GM18858 (cell line): ENCODE measurements around the gene FRMPD4.

ENCODE experiments used
- ATAC-seq: cut with Tn5 transposase; IDR thresholded peaks from one replicate; pipeline ENCODE4 v1.9.1; 2021; ENCODE audit not compliant: unreplicated experiment

Gene FRMPD4

DNA sequence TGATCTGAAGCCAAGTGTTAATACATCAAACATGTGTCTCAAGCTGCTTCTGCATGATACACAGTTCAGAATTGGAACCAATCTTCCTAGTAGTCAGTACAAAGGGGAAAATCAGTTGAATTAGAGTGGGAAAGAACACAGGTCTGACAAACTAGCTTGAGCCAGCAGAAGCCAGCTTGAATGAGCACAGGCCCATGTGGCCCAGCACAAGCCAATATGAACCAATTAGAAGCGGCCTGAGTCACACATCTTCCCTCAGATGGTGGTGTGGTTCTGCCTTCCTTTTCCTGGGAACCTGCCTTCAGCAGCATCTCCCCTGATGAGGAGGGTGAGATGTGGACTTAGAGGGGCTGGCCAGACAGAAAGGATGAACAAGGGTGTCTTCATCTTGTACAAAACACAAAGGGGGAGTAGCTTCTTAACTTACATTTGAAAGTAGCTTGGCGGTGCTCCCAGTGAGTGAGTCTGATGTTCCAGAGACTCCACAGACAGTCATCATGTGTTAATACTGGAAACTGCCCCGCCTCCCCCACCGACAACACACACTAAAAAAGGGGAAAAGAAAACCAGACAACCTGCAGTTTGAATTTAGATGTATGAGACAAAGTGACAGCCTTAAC is 72.0 kb downstream of the FRMPD4 start:
- ATAC-seq: no peak

- no peak for ATAC-seq
Measured at GRCh38 chrX:12210971-12211370, 72.7 kb downstream of the FRMPD4 start.

GRCh38 chrX:12223650-12224049 is 85.4 kb downstream of the FRMPD4 start:
- ATAC-seq: no peak

GRCh38 chrX:12225107-12225506 is 86.8 kb downstream of the FRMPD4 start:
- ATAC-seq: no peak

DNA sequence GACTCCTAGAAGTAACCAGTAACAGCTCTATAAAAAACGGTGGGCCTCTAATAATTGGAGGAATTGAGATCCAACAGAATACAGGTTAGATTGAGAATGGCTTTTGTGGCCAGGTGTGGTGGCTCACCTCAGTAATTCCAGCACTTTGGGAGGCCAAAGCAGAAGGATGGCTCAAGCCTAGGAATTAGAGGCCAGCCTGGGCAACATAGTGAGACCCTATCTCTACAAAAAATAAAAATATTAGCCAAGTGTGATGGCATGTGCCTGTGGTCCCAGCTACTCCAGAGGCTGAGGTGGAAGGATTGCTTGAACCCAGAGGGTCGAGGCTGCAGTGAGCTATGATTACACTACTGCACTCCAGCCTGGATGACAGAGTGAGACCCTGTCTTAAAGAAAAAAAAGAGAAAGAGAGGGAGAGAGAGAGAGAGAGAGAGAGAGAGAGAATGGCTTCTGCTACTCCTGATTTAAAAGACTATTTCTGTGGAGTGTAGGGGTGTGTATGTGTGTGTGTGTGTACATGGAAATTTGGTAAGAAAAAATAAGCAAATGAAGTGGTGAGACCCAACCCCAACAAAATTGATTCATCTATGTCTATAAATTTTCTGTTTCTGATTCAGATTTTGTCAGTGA is 89.3 kb downstream of the FRMPD4 start:
- ATAC-seq: no peak

- ATAC-seq: no peak
Measured at GRCh38 chrX:12228862-12229261, 90.6 kb downstream of the FRMPD4 start.

- ATAC-seq: no peak
Measured at GRCh38 chrX:12229986-12230385, 91.7 kb downstream of the FRMPD4 start.

GRCh38 chrX:12234534-12235329 is 96.5 kb downstream of the FRMPD4 start:
- ATAC-seq: no peak

GRCh38 chrX:12236156-12236555 is 97.9 kb downstream of the FRMPD4 start:
- no peak for ATAC-seq

- no peak for ATAC-seq
Measured at GRCh38 chrX:12237131-12237530, 98.9 kb downstream of the FRMPD4 start.

DNA sequence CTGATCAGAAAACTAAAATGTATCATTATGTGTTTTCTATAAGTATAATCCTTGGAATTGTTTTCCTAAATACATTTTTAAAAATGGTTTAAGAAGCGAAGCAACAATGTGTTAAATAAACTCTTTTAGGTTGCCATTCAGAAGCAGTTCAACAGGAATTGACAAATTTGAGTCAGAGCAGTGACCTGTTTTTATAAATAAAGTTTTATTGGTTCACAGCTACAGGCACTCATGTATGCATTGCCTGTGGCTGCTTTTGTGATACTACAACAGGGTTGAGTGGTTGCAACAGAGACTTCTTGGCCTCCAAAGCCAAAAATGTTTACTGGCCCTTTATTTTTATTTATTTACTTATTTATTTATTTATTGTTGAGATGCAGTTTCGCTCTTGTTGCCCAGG is 99.5 kb downstream of the FRMPD4 start:
- no peak for ATAC-seq

DNA sequence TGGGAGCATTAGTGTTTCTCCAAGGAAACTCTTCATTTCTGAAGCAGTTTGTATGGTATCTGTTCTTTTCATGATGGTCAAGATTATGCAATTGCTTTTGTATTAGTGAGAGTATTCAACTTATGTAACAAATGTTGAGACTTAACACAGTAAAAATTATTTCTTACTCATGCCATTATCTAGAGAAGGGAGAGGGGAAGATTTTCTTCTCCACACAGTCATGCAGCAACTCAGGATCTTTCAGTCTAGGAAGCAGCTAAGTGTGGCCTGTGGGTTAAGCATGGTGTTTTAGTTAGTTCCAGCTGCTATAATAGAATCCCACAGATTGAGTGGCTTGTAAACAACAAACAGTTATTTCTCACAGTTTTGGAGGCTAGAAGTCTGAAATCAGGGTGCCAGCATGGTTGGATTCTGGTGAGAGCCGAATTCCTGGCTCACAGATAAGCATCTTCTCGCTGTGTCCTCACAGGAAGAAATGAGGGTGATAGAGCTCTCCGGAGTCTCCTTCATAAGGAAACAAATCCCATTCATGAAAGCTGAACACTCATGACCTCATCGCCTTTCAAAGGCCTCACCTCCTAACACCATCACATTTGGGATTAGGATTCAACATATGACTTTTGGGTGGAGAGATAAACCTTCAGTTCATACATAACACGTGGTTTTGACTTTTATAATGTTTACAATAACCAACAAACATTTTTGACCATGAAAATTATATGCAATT is 101.2 kb downstream of the FRMPD4 start:
- no peak for ATAC-seq

DNA sequence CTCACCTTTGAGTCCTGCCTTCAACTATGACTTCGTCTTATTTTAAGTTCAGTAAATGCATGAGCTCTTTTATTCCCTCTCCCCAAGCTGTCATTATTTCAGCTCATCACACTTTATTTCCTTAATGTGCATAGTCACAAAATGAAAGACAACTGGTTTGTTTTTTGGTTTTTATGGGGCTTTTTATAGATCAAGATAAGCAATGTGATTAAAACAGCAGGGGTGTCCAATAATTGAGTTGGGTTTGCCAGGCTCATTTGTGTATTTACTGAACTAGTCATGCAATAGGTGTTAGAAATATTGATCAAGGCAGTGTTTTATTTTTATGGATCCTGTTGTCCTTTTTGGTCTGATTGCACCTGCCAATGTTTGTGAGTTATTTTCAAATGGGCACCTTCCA is 102.2 kb downstream of the FRMPD4 start:
- ATAC-seq: no peak

DNA sequence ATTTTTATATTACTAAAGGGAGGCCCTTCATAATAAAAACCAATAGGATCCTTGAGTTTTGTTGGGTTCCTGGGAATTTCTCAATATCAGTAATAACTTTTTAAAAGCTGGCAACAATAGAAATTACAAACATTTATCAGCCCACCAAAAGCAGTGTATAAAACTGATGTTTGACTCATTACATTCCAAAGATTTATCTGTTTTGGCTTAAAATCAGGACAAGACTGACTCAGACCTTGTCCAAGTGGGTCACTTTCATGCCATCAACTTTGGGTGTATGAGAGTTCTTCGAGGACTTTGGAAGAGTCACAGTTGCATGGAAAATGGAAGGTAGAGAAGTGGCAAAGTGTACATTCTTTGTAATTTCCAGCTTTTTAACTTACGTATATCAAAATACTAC is 102.8 kb downstream of the FRMPD4 start:
- no peak for ATAC-seq

- no peak for ATAC-seq
Measured at GRCh38 chrX:12245650-12246645, 107.7 kb downstream of the FRMPD4 start.

DNA sequence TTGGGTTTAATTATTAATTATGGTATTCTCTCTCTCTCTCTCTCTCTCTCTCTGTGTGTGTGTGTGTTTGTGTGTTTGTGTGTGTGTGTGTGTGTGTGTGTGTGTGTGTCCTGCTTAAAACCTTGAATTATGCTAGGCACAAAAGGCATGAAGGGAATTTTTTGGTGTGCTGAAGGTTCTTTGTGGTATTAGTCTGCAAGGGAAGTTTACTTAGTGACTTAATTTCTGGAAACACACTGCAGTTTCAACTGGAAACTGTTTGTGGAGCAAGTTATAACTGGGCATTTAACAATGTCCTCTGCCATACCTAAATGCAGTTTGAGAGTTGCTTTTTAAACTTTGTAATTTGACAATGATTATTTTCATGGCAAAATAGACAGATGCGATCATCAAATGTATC is 111.7 kb downstream of the FRMPD4 start:
- no peak for ATAC-seq

DNA sequence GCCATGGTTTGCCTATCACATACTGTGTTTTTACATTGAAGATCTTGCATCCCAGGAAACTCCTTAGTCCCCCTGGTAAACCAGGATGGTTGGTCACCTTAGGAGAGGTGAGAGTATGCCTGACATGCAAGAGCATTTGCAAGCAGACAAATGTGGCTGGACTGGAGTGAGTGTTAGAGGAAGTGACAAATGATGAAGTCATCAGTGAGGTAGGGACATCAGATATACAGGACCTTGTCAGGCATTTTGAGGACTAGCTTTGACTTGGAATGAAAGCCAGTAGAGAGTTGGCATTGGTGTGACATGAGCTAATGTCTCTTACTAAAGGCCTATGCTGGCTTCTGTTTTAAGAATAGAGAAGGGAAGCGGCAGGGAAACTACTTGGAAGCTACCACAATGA is 124.9 kb downstream of the FRMPD4 start:
- ATAC-seq: no peak

GRCh38 chrX:12269484-12269883 is 131.2 kb downstream of the FRMPD4 start:
- ATAC-seq: no peak

GRCh38 chrX:12278151-12278550 is 139.9 kb downstream of the FRMPD4 start:
- ATAC-seq: no peak

DNA sequence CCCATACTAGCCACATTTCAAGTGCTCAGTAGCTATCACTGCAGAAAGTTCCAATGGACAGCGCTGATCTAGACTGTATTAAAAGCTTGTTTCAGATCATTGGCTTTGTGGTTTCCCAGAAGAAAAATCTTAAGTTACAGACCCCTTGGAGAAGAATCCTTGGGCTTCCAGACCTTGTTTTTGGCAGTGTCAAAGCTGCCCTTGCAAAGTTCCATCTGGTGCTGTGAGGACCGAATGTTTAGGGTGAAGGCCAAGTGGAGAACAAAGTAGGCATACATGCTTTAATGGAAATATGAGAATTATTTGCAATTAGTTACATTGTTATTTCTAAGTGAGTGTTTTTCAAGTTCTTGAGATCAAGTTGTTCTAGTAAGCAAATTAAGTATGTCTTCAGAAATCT is 144.7 kb downstream of the FRMPD4 start:
- ATAC-seq: no peak
